Lower lobe of right lung (tissue), 2 donors: ENCODE data around the gene XIRP1. TPM values are rescaled to one million over a fixed set of nuclear protein-coding genes. Genes with fewer than 3 reads are reported as not detected.
A peak's percentile ranks its signal among the peaks of the same experiment; 100 is the strongest.
"Not testable (repeated sequence)": the region's sequence is repeated elsewhere in the genome, so short reads cannot be mapped to it uniquely, and the experiment has no call there.

Source experiments
- ATAC-seq, 2 donors: fragments of 200-7000 bp; cut with Tn5 transposase; one replicate each; pipeline ENCODE4 v1.9.1; 2020 to 2022; ENCODE audit warnings: mild to moderate bottlenecking in 2 of 2, moderate library complexity in 2 of 2
- DNase-seq: peaks from one replicate; pipeline ENCODE4 v3.0.0-alpha.2; 2020
- H3K27ac ChIP-seq: fragments of 200-600 bp; one replicate; pipeline ENCODE4 v1.8.0; 2022
- H3K27me3 ChIP-seq: fragments of 200-600 bp; one replicate; pipeline ENCODE4 v1.8.0; 2022; ENCODE audit warnings: low read depth
- H3K36me3 ChIP-seq: fragments of 200-600 bp; one replicate; pipeline ENCODE4 v1.8.0; 2022; ENCODE audit warnings: mild to moderate bottlenecking
- H3K4me1 ChIP-seq: fragments of 200-600 bp; one replicate; pipeline ENCODE4 v1.8.0; 2022
- H3K4me3 ChIP-seq: fragments of 200-600 bp; one replicate; pipeline ENCODE4 v1.8.0; 2022; ENCODE audit warnings: mild to moderate bottlenecking
- H3K9me3 ChIP-seq: fragments of 200-600 bp; one replicate; pipeline ENCODE4 v1.8.0; 2022
- intact Hi-C: fragments of 100-400 bp; cut with DNase I; formaldehyde crosslinking; loops from one replicate; pipeline ENCODE4 v1.11.0; 2022
- total RNA-seq: library from RNA; stranded (reverse); fragmentation: NEBNext Ultra II Directional; extraction: Animal tissue kit (Norgen Biotek cat#: 25700); gene quantifications from one replicate; pipeline ENCODE4 v1.2.1, GENCODE V29; 2021
- TF ChIP-seq, protein P1 (sequence below): fragments of 200-600 bp; IDR thresholded peaks from one replicate; pipeline ENCODE4 v1.8.0; 2022; ENCODE audit warnings: antibody characterized with exemption, mild to moderate bottlenecking
- donor health status: DM: no; HTN: yes; CAD: no; lungs with severe emphysema.

Gene XIRP1
- total RNA-seq, 1 donor from 2014 or later = not detected

GRCh38 chr3:39171860-39172259 is 20.5 kb downstream of the XIRP1 start:
- H3K4me3 ChIP-seq = no peak overlapping the region
- DNase-seq (no peak), ATAC-seq (no peak)
- no peaks in the 10 kb centered on the region for H3K27me3 ChIP-seq
- no peaks in the 10 kb centered on the region for H3K9me3 ChIP-seq
- H3K4me1 ChIP-seq = peaks cover 6% of the 10 kb centered on the region
- no peaks in the 10 kb centered on the region for H3K36me3 ChIP-seq
- TF ChIP-seq, protein P1, sequence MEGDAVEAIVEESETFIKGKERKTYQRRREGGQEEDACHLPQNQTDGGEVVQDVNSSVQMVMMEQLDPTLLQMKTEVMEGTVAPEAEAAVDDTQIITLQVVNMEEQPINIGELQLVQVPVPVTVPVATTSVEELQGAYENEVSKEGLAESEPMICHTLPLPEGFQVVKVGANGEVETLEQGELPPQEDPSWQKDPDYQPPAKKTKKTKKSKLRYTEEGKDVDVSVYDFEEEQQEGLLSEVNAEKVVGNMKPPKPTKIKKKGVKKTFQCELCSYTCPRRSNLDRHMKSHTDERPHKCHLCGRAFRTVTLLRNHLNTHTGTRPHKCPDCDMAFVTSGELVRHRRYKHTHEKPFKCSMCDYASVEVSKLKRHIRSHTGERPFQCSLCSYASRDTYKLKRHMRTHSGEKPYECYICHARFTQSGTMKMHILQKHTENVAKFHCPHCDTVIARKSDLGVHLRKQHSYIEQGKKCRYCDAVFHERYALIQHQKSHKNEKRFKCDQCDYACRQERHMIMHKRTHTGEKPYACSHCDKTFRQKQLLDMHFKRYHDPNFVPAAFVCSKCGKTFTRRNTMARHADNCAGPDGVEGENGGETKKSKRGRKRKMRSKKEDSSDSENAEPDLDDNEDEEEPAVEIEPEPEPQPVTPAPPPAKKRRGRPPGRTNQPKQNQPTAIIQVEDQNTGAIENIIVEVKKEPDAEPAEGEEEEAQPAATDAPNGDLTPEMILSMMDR = no peak
- intact Hi-C loops = no loop called here
- H3K27ac ChIP-seq = no peak overlapping the region

DNA sequence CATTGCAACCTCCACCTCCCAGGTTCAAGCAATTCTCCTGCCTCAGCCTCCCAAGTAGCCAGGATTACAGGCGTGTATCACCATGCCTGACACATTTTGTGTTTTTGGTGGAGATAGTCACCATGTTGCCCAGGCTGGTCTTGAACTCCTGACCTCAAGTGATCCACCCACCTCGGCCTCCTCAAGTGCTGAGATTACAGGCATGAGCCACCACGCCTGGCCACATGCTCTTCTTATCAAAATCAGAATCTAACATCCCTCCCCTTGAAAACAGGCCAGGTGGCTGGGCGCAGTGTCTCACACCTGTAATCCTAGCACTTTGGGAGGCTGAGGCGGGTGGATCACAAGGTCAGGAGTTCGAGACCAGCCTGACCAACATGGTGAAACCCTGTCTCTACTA is 21.5 kb downstream of the XIRP1 start:
- ATAC-seq, intact Hi-C loops, H3K27ac ChIP-seq, DNase-seq, H3K4me3 ChIP-seq, H3K9me3 ChIP-seq, H3K36me3 ChIP-seq, H3K27me3 ChIP-seq: not testable (repeated sequence)
- peaks cover 11% of the 10 kb centered on the region for H3K4me1 ChIP-seq

GRCh38 chr3:39170461-39170860 is 21.9 kb downstream of the XIRP1 start:
- intact Hi-C loops = no loop called here
- no peak for DNase-seq
- Histone ChIP-seq H3K9me3 (no peaks in the 10 kb centered on the region), H3K27ac (no peak overlapping the region), H3K36me3 (no peaks in the 10 kb centered on the region), H3K4me3 (no peak overlapping the region), H3K4me1 (peaks cover 15% of the 10 kb centered on the region), H3K27me3 (no peaks in the 10 kb centered on the region)
- ATAC-seq = no peak
- TF ChIP-seq, protein P1 = no peak

GRCh38 chr3:39169712-39170111 is 22.7 kb downstream of the XIRP1 start:
- intact Hi-C loops = no loop called here
- Histone ChIP-seq H3K27me3 (no peaks in the 10 kb centered on the region), H3K4me1 (peaks cover 15% of the 10 kb centered on the region), H3K27ac (no peak overlapping the region), H3K4me3 (no peak overlapping the region), H3K9me3 (no peaks in the 10 kb centered on the region), H3K36me3 (no peaks in the 10 kb centered on the region)
- TF ChIP-seq, protein P1 = no peak
- no peak for DNase-seq
- ATAC-seq = no peak

DNA sequence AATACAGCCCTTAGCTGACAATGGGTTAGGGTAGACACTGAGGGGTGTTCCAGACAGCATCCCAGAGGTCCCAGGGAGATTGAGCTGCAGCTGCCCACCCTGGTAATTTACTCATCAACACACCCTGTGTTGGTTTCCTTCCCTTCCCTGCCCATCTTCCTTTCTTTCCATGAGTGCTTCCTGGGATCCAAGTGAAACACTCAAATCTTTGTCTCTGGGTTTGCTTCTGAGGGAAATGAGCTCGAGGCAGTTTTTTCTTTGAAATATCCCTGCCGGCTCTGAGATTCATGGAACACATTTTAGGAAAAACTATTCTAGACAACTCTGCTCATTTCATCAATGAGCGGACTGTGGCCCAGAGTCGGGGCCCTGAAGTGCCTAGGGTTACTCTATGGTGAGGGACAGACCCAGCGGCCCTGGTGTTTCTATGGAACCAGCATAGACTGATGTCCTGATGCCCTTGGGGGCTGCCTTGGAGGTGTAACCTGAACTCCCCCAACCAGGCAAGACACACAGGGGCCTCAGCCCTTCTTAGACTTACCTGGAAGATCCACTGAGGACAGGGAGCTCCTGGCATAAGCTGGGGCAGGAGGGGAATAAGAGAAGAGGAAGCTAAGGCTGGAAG is 24.1 kb downstream of the XIRP1 start:
- intact Hi-C loops = no loop called here
- ATAC-seq = peak in 1 of 2 donors; percentile 10

GRCh38 chr3:39166932-39167532 is 25.4 kb downstream of the XIRP1 start:
- Histone ChIP-seq H3K36me3 (no peaks in the 10 kb centered on the region), H3K27ac (no peak overlapping the region), H3K9me3 (no peaks in the 10 kb centered on the region), H3K27me3 (no peaks in the 10 kb centered on the region), H3K4me1 (peaks cover 15% of the 10 kb centered on the region), H3K4me3 (no peak overlapping the region)
- ATAC-seq (peak; percentile 49 to 50), DNase-seq (no peak)
- TF ChIP-seq, protein P1 = no peak
- intact Hi-C loops = no loop called here

More for the DNA sequence above, 24.1 kb downstream of the XIRP1 start:
- Histone ChIP-seq H3K4me1 (peaks cover 15% of the 10 kb centered on the region), H3K9me3 (no peaks in the 10 kb centered on the region), H3K27me3 (no peaks in the 10 kb centered on the region), H3K36me3 (no peaks in the 10 kb centered on the region), H3K4me3 (no peak overlapping the region), H3K27ac (no peak overlapping the region)
- no peak for DNase-seq
- TF ChIP-seq, protein P1 = no peak
